Left cardiac atrium (tissue), 4 donors: ENCODE data around the gene NUP210. TPM values are rescaled to one million over a fixed set of nuclear protein-coding genes. Genes with fewer than 3 reads are reported as not detected.

ENCODE experiments used
- ATAC-seq, 2 donors: fragments of 200-7000 bp; cut with Tn5 transposase; one replicate each; pipeline ENCODE4 v1.9.1; 2020; ENCODE audit warnings: mild to moderate bottlenecking in 2 of 2, moderate library complexity in 2 of 2
- DNase-seq: peaks from one replicate; pipeline ENCODE4 v3.0.0-alpha.2; 2020
- intact Hi-C, 2 donors: fragments of 100-400 bp; cut with DNase I; formaldehyde crosslinking; loops; one replicate each; pipeline versions ENCODE4 v1.14.1 to v1.15.1; 2022 to 2023
- total RNA-seq, 2 donors: library from RNA; stranded (reverse); fragmentation: NEBNext Ultra II Directional; extraction: Animal tissue kit (Norgen Biotek cat#: 25700); gene quantifications; one replicate each; pipeline ENCODE4 v1.2.1, GENCODE V29; 2021
- donor health status: DM: no; HTN: yes; CAD: no.
- donor health status: DM: no; HTN: yes; CAD: no; lungs with severe emphysema.
- donor health status: DM: yes; HTN: yes; CAD: no.
- donor health status: Dilated cardiomyopathy.

Gene NUP210
- total RNA-seq, 2 donors from 2014 or later: 2.8 to 4.7 TPM

GRCh38 chr3:13338996-13339395 lies 81.1 kb downstream of the NUP210 start:
- intact Hi-C loops: no loop called here
- no peak for DNase-seq

GRCh38 chr3:13338231-13338630 lies 81.9 kb downstream of the NUP210 start:
- DNase-seq: no peak
- intact Hi-C loops: no loop called here
- ATAC-seq: no peak

More at GRCh38 chr3:13338996-13339395, 81.1 kb downstream of the NUP210 start:
- ATAC-seq: no peak

- no peak for ATAC-seq
- no peak for DNase-seq
- intact Hi-C loops: no loop called here
These were observed 83.5 kb downstream of the NUP210 start for GRCh38 chr3:13336592-13336991.

- DNase-seq: no peak
- intact Hi-C loops: no loop called here
- no peak for ATAC-seq
These were observed 84.6 kb downstream of the NUP210 start for GRCh38 chr3:13335503-13335902.

- intact Hi-C loops: no loop called here
These were observed 85.1 kb downstream of the NUP210 start for GRCh38 chr3:13335059-13335458.

GRCh38 chr3:13333236-13333897 lies 86.8 kb downstream of the NUP210 start:
- ATAC-seq (no peak), DNase-seq (no peak)
- intact Hi-C loops: no loop called here

More at GRCh38 chr3:13335059-13335458, 85.1 kb downstream of the NUP210 start:
- ATAC-seq (no peak), DNase-seq (no peak)

GRCh38 chr3:13332740-13333139 lies 87.4 kb downstream of the NUP210 start:
- DNase-seq: no peak
- no peak for ATAC-seq
- intact Hi-C loops: no loop called here

- intact Hi-C loops: no loop called here
- no peak for DNase-seq
- no peak for ATAC-seq
These were observed 88.0 kb downstream of the NUP210 start for GRCh38 chr3:13332158-13332557.

GRCh38 chr3:13329746-13330145 lies 90.4 kb downstream of the NUP210 start:
- ATAC-seq (no peak), DNase-seq (no peak)
- intact Hi-C loops: no loop called here

GRCh38 chr3:13325892-13326443 lies 94.2 kb downstream of the NUP210 start:
- intact Hi-C loops: no loop called here
- DNase-seq: no peak
- no peak for ATAC-seq

- intact Hi-C loops: no loop called here
- ATAC-seq (no peak), DNase-seq (no peak)
These were observed 95.2 kb downstream of the NUP210 start for GRCh38 chr3:13324835-13325501.

- no peak for DNase-seq
- intact Hi-C loops: no loop called here
- ATAC-seq: no peak
These were observed 96.3 kb downstream of the NUP210 start for GRCh38 chr3:13323822-13324221.

GRCh38 chr3:13322324-13322723 lies 97.8 kb downstream of the NUP210 start:
- ATAC-seq (no peak), DNase-seq (no peak)
- intact Hi-C loops: no loop called here

- intact Hi-C loops: no loop called here
- ATAC-seq (no peak), DNase-seq (no peak)
These were observed 100.4 kb downstream of the NUP210 start for GRCh38 chr3:13319564-13320220.

GRCh38 chr3:13318626-13319470 lies 101.3 kb downstream of the NUP210 start:
- DNase-seq (no peak), ATAC-seq (no peak)
- intact Hi-C loops: no loop called here

GRCh38 chr3:13317596-13318320 lies 102.4 kb downstream of the NUP210 start:
- ATAC-seq (no peak), DNase-seq (no peak)
- intact Hi-C loops: no loop called here

GRCh38 chr3:13316603-13317002 lies 103.5 kb downstream of the NUP210 start:
- intact Hi-C loops: no loop called here
- ATAC-seq: no peak
- no peak for DNase-seq

- no peak for ATAC-seq
- DNase-seq: no peak
- intact Hi-C loops: no loop called here
These were observed 105.2 kb downstream of the NUP210 start for GRCh38 chr3:13314877-13315276.

- intact Hi-C loops: no loop called here
- DNase-seq: no peak
- ATAC-seq: no peak
These were observed 106.3 kb downstream of the NUP210 start for GRCh38 chr3:13313813-13314212.
